Activated CD4-positive, alpha-beta T cell treated with anti-CD3 and anti-CD28 coated beads for 48 hours (primary cell): ENCODE results near the gene ETS1.

Experiments
- DNase-seq: peaks from one replicate; pipeline ENCODE4 v3.0.0-alpha.2; 2020

ETS1 gene

GRCh38 chr11:128533472-128533871, 53.9 kb downstream of the ETS1 start:
- DNase-seq, result no peak

- DNase-seq, result no peak
Measured at GRCh38 chr11:128532572-128533091, 54.7 kb downstream of the ETS1 start.

GRCh38 chr11:128532016-128532571, 55.3 kb downstream of the ETS1 start:
- no peak for DNase-seq

- no peak for DNase-seq
Measured at GRCh38 chr11:128531588-128531987, 55.8 kb downstream of the ETS1 start.

GRCh38 chr11:128530118-128531074, 57.0 kb downstream of the ETS1 start:
- DNase-seq, result no peak

GRCh38 chr11:128528294-128528693, 59.1 kb downstream of the ETS1 start:
- DNase-seq, result no peak

GRCh38 chr11:128527046-128527445, 60.3 kb downstream of the ETS1 start:
- no peak for DNase-seq

GRCh38 chr11:128525411-128526243, 61.7 kb downstream of the ETS1 start:
- DNase-seq, result no peak

GRCh38 chr11:128524172-128524571, 63.2 kb downstream of the ETS1 start:
- no peak for DNase-seq

- DNase-seq, result no peak
Measured at GRCh38 chr11:128523641-128524040, 63.7 kb downstream of the ETS1 start.

- DNase-seq, result peak; percentile 84
Measured at GRCh38 chr11:128522943-128523518, 64.3 kb downstream of the ETS1 start.

- peak; percentile 92 for DNase-seq
Measured at GRCh38 chr11:128522055-128522942, 65.1 kb downstream of the ETS1 start.

- DNase-seq, result no peak
Measured at GRCh38 chr11:128521682-128522054, 65.7 kb downstream of the ETS1 start.

- no peak for DNase-seq
Measured at GRCh38 chr11:128520888-128521681, 66.3 kb downstream of the ETS1 start.

- DNase-seq, result no peak
Measured at GRCh38 chr11:128520206-128520887, 67.0 kb downstream of the ETS1 start.

GRCh38 chr11:128519338-128519737, 68.0 kb downstream of the ETS1 start:
- DNase-seq, result no peak

- no peak for DNase-seq
Measured at GRCh38 chr11:128518493-128519207, 68.7 kb downstream of the ETS1 start.

- no peak for DNase-seq
Measured at GRCh38 chr11:128517451-128518230, 69.7 kb downstream of the ETS1 start.

GRCh38 chr11:128516886-128517285, 70.5 kb downstream of the ETS1 start:
- DNase-seq, result no peak
